AG04450 (cell line): ENCODE measurements around the gene PPIA. TPM values are rescaled to one million over a fixed set of nuclear protein-coding genes. Genes with fewer than 3 reads are reported as not detected.
A peak's percentile ranks its signal among the peaks of the same experiment; 100 is the strongest.

Experiments
- CTCF ChIA-PET: fragments of 300-600, 350-600 bp; formaldehyde crosslinking; extraction: SDS; loops from one replicate; lab custom pipeline; 2022; ENCODE audit warnings: antibody characterized with exemption, inconsistent platforms; lab: Charles Lee
- POLR2A ChIA-PET: fragments of 350-600 bp; formaldehyde crosslinking; extraction: SDS; loops from one replicate; lab custom pipeline; 2021; ENCODE audit warnings: antibody characterized with exemption, inconsistent platforms; lab: Yijun Ruan, JAX
- DNase-seq: peaks from one replicate; pipeline ENCODE4 v3.0.0-alpha.2; 2011; ENCODE audit warnings: low read depth, low spot score
- H3K27ac ChIP-seq: one replicate; pipeline ENCODE4 v1.5.1; 2012; ENCODE audit warnings: low read depth, low read length, control low read depth
- H3K27me3 ChIP-seq: one replicate; pipeline ENCODE4 v1.6.0; 2012; ENCODE audit warnings: low read length; ENCODE audit not compliant: control insufficient read depth, insufficient read depth
- H3K4me3 ChIP-seq: 2 replicates; pipeline ENCODE4 v1.5.1; 2011; ENCODE audit warnings: mild to moderate bottlenecking, low read depth, low read length, control low read depth
- H3K9me3 ChIP-seq: 2 replicates; pipeline ENCODE4 v1.5.1; 2012; ENCODE audit warnings: low read length; ENCODE audit not compliant: control insufficient read depth, insufficient read depth
- CTCF ChIP-seq: IDR thresholded peaks from 2 replicates; pipeline ENCODE4 v1.5.1; 2011; ENCODE audit warnings: low read depth, low read length, control low read depth, inconsistent platforms
- polyA plus RNA-seq: library from polyadenylated mRNA; depleted of rRNA; stranded (reverse); fragments of >200 nt; gene quantifications from 2 replicates; pipeline ENCODE4 v1.2.3, GENCODE V29; 2011

The PPIA gene
- polyA plus RNA-seq, 1 experiment = 5,100 TPM

GRCh38 chr7:44766416-44766801, 30.1 kb upstream of the PPIA start:
- H3K9me3 ChIP-seq = no peaks in the 10 kb centered on the region; the same call in 1 of the 2 replicates
- no peaks in the 10 kb centered on the region for H3K27me3 ChIP-seq
- DNase-seq = no peak
- H3K4me3 ChIP-seq = no peak overlapping the region
- POLR2A ChIA-PET = no interaction called here
- TF ChIP-seq CTCF = no peak
- CTCF ChIA-PET = no interaction called here
- no peak overlapping the region for H3K27ac ChIP-seq

GRCh38 chr7:44767134-44767911, 29.2 kb upstream of the PPIA start:
- ChIA-PET POLR2A (interaction anchor here (0.7 to 1.7 kb wide), 5 partner anchors 18 to 81 kb away, joined by 3 to 6 read pairs (median 6); partner anchors contain the start of gene H2AZ2), CTCF (interaction anchor here (0.6 to 1.2 kb wide), 3 partner anchors 80 to 179 kb away, joined by 3 to 4 read pairs (median 3); no protein-coding TSS in a partner anchor)
- H3K27ac ChIP-seq = peak overlapping the region; percentile 57
- no peak for TF ChIP-seq CTCF
- H3K9me3 ChIP-seq = no peaks in the 10 kb centered on the region
- no peaks in the 10 kb centered on the region for H3K27me3 ChIP-seq
- H3K4me3 ChIP-seq = no peak overlapping the region
- no peak for DNase-seq

- Histone ChIP-seq H3K9me3 (no peaks in the 10 kb centered on the region), H3K4me3 (no peak overlapping the region), H3K27ac (peak overlapping the region; percentile 57), H3K27me3 (no peaks in the 10 kb centered on the region)
- ChIA-PET POLR2A (interaction anchor here (0.7 to 1.7 kb wide), 10 partner anchors 19 to 194 kb away, joined by 3 to 7 read pairs (median 5); partner anchors contain the start of genes DDX56 and H2AZ2), CTCF (interaction anchor here (0.6 to 1.2 kb wide), 5 partner anchors 75 to 180 kb away, joined by 3 to 5 read pairs (median 4); no protein-coding TSS in a partner anchor)
- DNase-seq = peak; percentile 68
- TF ChIP-seq CTCF = no peak
These were observed 28.4 kb upstream of the PPIA start for GRCh38 chr7:44767912-44768627.

- no peak for DNase-seq
- no peak for TF ChIP-seq CTCF
- CTCF ChIA-PET = interaction anchor here (0.6 to 1.2 kb wide), 3 partner anchors 76 to 180 kb away, joined by 3 to 5 read pairs (median 4); no protein-coding TSS in a partner anchor
- peak overlapping the region; percentile 57 for H3K27ac ChIP-seq
- H3K9me3 ChIP-seq = no peaks in the 10 kb centered on the region
- POLR2A ChIA-PET = interaction anchor here (0.7 to 1.4 kb wide), 8 partner anchors 23 to 195 kb away, joined by 3 to 7 read pairs (median 5); partner anchors contain the start of genes DDX56 and H2AZ2
- H3K4me3 ChIP-seq = no peak overlapping the region
- no peaks in the 10 kb centered on the region for H3K27me3 ChIP-seq
These were observed 27.7 kb upstream of the PPIA start for GRCh38 chr7:44768628-44769371.
